Measurements from ENCODE around the gene ELF2. TPM values are rescaled to one million over a fixed set of nuclear protein-coding genes. Genes with fewer than 3 reads are reported as not detected.

ELF2 gene
- total and polyA plus RNA-seq, 2 donors (not counting 3 experiments of a cell fraction or from before 2014, with no cell fraction given), result 16.4 to 35.1 TPM

GRCh38 chr4:139134403-139134802 lies 42.6 kb downstream of the ELF2 start:
- Histone ChIP-seq H2AFZ (ENCODE audit: low read depth, low read length) (no peak overlapping the region), H3K9me3 (replicated peaks; ENCODE audit: control insufficient read depth, insufficient read depth, low read length) (no peaks in the 10 kb centered on the region), H4K20me1 (replicated peaks; ENCODE audit: control insufficient read depth, extremely low read depth, insufficient read depth, low read length) (no peaks in the 10 kb centered on the region), H3K4me1 (ENCODE audit: control insufficient read depth, extremely low read depth, insufficient read depth, low read length) (no peaks in the 10 kb centered on the region), H3K27ac (ENCODE audit: insufficient read depth, low read depth, low read length) (no peak overlapping the region), H3K9me1 (replicated peaks; ENCODE audit: control insufficient read depth, extremely low read depth, insufficient read depth, low read length) (no peaks in the 10 kb centered on the region), H3K36me3 (ENCODE audit: control insufficient read depth in 2 of 2, extremely low read depth in 1 of 2, insufficient read depth in 2 of 2, low read length in 2 of 2) (no peaks in the 10 kb centered on the region), H3K79me2 (ENCODE audit: control insufficient read depth, insufficient read depth, low read length) (no peaks in the 10 kb centered on the region), H3K4me2 (ENCODE audit: insufficient read depth, low read length) (no peak overlapping the region), H3K27me3 (ENCODE audit: control insufficient read depth in 2 of 2, insufficient read depth in 2 of 2, low read length in 2 of 2) (no peaks in the 10 kb centered on the region), H3K9ac (replicated peaks; ENCODE audit: extremely low read depth, insufficient read depth, low read length) (no peak overlapping the region), H3K4me3 (replicated peaks in 1 of 3; ENCODE audit: insufficient read depth in 1 of 3, low read depth in 1 of 3, low read length in 3 of 3) (no peak overlapping the region)
- ChIA-PET POLR2A (no interaction called here), CTCF (no interaction called here)
- DNase-seq (ENCODE audit: low read depth, low spot score) (no peak), FAIRE-seq (no peak)
- dilution Hi-C loops (cut with MboI; ENCODE audit: extremely low pct_ligation_motif_present, low sequenced_read_pairs) (no loop called here), intact Hi-C loops (cut with micrococcal nuclease) (no loop called here)
- TF ChIP-seq MAX (IDR thresholded peaks at IDR 0.05; ENCODE audit: insufficient read depth, insufficient read length), result no peak
- TF ChIP-seq CTCF (IDR thresholded peaks at IDR 0.05; ENCODE audit: extremely low read depth in 1 of 2, insufficient read depth in 1 of 2, low read depth in 1 of 2, low read length in 2 of 2), result no peak
- TF ChIP-seq JUN (IDR thresholded peaks at IDR 0.05; ENCODE audit: borderline replicate concordance, insufficient read depth, insufficient read length, low read depth), result no peak
- no peak for TF ChIP-seq GATA2 (IDR thresholded peaks at IDR 0.05; ENCODE audit: insufficient read depth, insufficient read length, low read depth, low read length)
- BruUV-seq (replicated peaks), result no TSS peak

GRCh38 chr4:139131209-139131870 lies 45.7 kb downstream of the ELF2 start:
- Histone ChIP-seq H2AFZ (ENCODE audit: low read depth, low read length) (no peak overlapping the region), H3K4me3 (replicated peaks in 1 of 3; ENCODE audit: insufficient read depth in 1 of 3, low read depth in 1 of 3, low read length in 3 of 3) (no peak overlapping the region), H3K4me2 (ENCODE audit: insufficient read depth, low read length) (no peak overlapping the region), H3K27ac (ENCODE audit: insufficient read depth, low read depth, low read length) (no peak overlapping the region), H3K9me3 (replicated peaks; ENCODE audit: control insufficient read depth, insufficient read depth, low read length) (no peaks in the 10 kb centered on the region), H3K9me1 (replicated peaks; ENCODE audit: control insufficient read depth, extremely low read depth, insufficient read depth, low read length) (no peaks in the 10 kb centered on the region), H4K20me1 (replicated peaks; ENCODE audit: control insufficient read depth, extremely low read depth, insufficient read depth, low read length) (no peaks in the 10 kb centered on the region), H3K4me1 (ENCODE audit: control insufficient read depth, extremely low read depth, insufficient read depth, low read length) (no peaks in the 10 kb centered on the region), H3K79me2 (ENCODE audit: control insufficient read depth, insufficient read depth, low read length) (no peaks in the 10 kb centered on the region), H3K27me3 (ENCODE audit: control insufficient read depth in 2 of 2, insufficient read depth in 2 of 2, low read length in 2 of 2) (no peaks in the 10 kb centered on the region), H3K9ac (replicated peaks; ENCODE audit: extremely low read depth, insufficient read depth, low read length) (no peak overlapping the region), H3K36me3 (ENCODE audit: control insufficient read depth in 2 of 2, extremely low read depth in 1 of 2, insufficient read depth in 2 of 2, low read length in 2 of 2) (no peaks in the 10 kb centered on the region)
- intact Hi-C loops (cut with micrococcal nuclease) (no loop called here), dilution Hi-C loops (cut with MboI; ENCODE audit: extremely low pct_ligation_motif_present, low sequenced_read_pairs) (no loop called here)
- no TSS peak for BruUV-seq (replicated peaks)
- FAIRE-seq (no peak), DNase-seq (ENCODE audit: low read depth, low spot score) (no peak)
- POLR2A ChIA-PET, result no interaction called here
- CTCF ChIA-PET, result interaction anchor here (0.7 to 1.5 kb wide), 2 partner anchors 21 to 101 kb away, joined by 3 read pairs; no protein-coding TSS in a partner anchor
- TF ChIP-seq JUN (IDR thresholded peaks at IDR 0.05; ENCODE audit: borderline replicate concordance, insufficient read depth, insufficient read length, low read depth), result no peak
- TF ChIP-seq MAX (IDR thresholded peaks at IDR 0.05; ENCODE audit: insufficient read depth, insufficient read length), result no peak
- no peak for TF ChIP-seq EZH2 (IDR thresholded peaks at IDR 0.05; ENCODE audit: borderline replicate concordance, low read depth, low read length, severe bottlenecking)
- TF ChIP-seq GATA2 (IDR thresholded peaks at IDR 0.05; ENCODE audit: insufficient read depth, insufficient read length, low read depth, low read length), result no peak
- no peak for TF ChIP-seq MYC (IDR thresholded peaks at IDR 0.05; ENCODE audit: low read depth, low read length)
- TF ChIP-seq POLR2A (IDR thresholded peaks at IDR 0.05; ENCODE audit: low read depth, low read length), result no peak
- TF ChIP-seq POLR2AphosphoS5 (IDR thresholded peaks at IDR 0.05; ENCODE audit: insufficient read depth, low read depth, low read length), result no peak
- no peak for TF ChIP-seq FOS (IDR thresholded peaks at IDR 0.05; ENCODE audit: borderline replicate concordance, insufficient read depth, low read length)
- TF ChIP-seq CTCF (IDR thresholded peaks at IDR 0.05; ENCODE audit: extremely low read depth in 1 of 2, insufficient read depth in 1 of 2, low read depth in 1 of 2, low read length in 2 of 2), result no peak
